Endothelial cell of umbilical vein (primary cell): Measurements from ENCODE around the gene GAS1. TPM values are rescaled to one million over a fixed set of nuclear protein-coding genes. Genes with fewer than 3 reads are reported as not detected.

ENCODE experiments used
- BruUV-seq: library from RNA; stranded (reverse); fragments of 400-500 nt; replicated peaks from 2 replicates; lab custom pipeline; 2021; lab: Mats Ljungman, UMichigan
- CTCF ChIA-PET: fragments of 300-600, 350-600 bp; sonication (Branson Sonifier 250); formaldehyde crosslinking; loops from one replicate; lab custom pipeline; 2021; ENCODE audit warnings: antibody characterized with exemption, inconsistent platforms; lab: Charles Lee
- POLR2A ChIA-PET: fragments of 300-600, 350-600 bp; sonication (Branson Sonifier 250); formaldehyde crosslinking; loops from one replicate; lab custom pipeline; 2021; ENCODE audit warnings: antibody characterized with exemption, inconsistent platforms; lab: Charles Lee
- DNase-seq: peaks from one replicate; pipeline ENCODE4 v3.0.0-alpha.2; 2011; ENCODE audit warnings: low read depth, low spot score
- FAIRE-seq: peaks from 2 replicates; lab custom pipeline; 2011; peaks lifted over from hg19 to GRCh38; lab: Jason Lieb, UNC
- H2AFZ ChIP-seq: 2 replicates; pipeline ENCODE4 v1.6.0; 2012; ENCODE audit warnings: low read depth, low read length, control low read depth, inconsistent platforms
- H3K27ac ChIP-seq: 2 replicates; pipeline ENCODE4 v1.5.1; 2011; ENCODE audit warnings: low read depth, mild to moderate bottlenecking, control low read depth, low read length, moderate library complexity; ENCODE audit not compliant: insufficient read depth
- H3K27me3 ChIP-seq, 2 experiments: 2 replicates each; pipeline versions ENCODE4 v1.6.0 to v1.6.1; 2011; ENCODE audit warnings: low read length in 2 of 2, mixed read lengths in 1 of 2; ENCODE audit not compliant: control insufficient read depth in 2 of 2, insufficient read depth in 2 of 2
- H3K36me3 ChIP-seq, 2 experiments: 2 replicates in 1 of 2; 3 replicates in 1 of 2; pipeline ENCODE4 v1.5.1; 2011; ENCODE audit warnings: low read length in 2 of 2, mild to moderate bottlenecking in 1 of 2, moderate library complexity in 1 of 2; ENCODE audit not compliant: control insufficient read depth in 2 of 2, insufficient read depth in 2 of 2; ENCODE audit errors: extremely low read depth in 1 of 2
- H3K4me1 ChIP-seq: 3 replicates; pipeline ENCODE4 v1.5.1; 2011; ENCODE audit warnings: mild to moderate bottlenecking, low read length; ENCODE audit not compliant: control insufficient read depth, insufficient read depth; ENCODE audit errors: extremely low read depth
- H3K4me2 ChIP-seq: 2 replicates; pipeline ENCODE4 v1.6.1; 2011; ENCODE audit warnings: low read length, control low read depth, mixed read lengths; ENCODE audit not compliant: insufficient read depth
- H3K4me3 ChIP-seq, 3 experiments: fragments of 200-600 bp in 1 of 3; sonication (generic), shearing (Covaris generic) in 1 of 3; replicated peaks in 1 of 3; 2 replicates each; pipeline ENCODE4 v1.5.1; 2011 to 2016; ENCODE audit warnings: control low read depth in 3 of 3, low read length in 3 of 3, mild to moderate bottlenecking in 2 of 3, inconsistent platforms in 1 of 3, low read depth in 1 of 3, moderate library complexity in 1 of 3; ENCODE audit not compliant: insufficient read depth in 1 of 3
- H3K79me2 ChIP-seq: 2 replicates; pipeline ENCODE4 v1.6.0; 2012; ENCODE audit warnings: low read length, inconsistent platforms; ENCODE audit not compliant: control insufficient read depth, insufficient read depth
- H3K9ac ChIP-seq: replicated peaks from 2 replicates; pipeline ENCODE3; 2011; ENCODE audit warnings: low read length, control low read depth; ENCODE audit not compliant: insufficient read depth; ENCODE audit errors: extremely low read depth
- H3K9me1 ChIP-seq: replicated peaks from 3 replicates; pipeline ENCODE4 v1.6.0; 2011; ENCODE audit warnings: mild to moderate bottlenecking, low read length; ENCODE audit not compliant: control insufficient read depth, insufficient read depth; ENCODE audit errors: extremely low read depth
- H3K9me3 ChIP-seq: replicated peaks from 2 replicates; pipeline ENCODE4 v1.5.1; 2012; ENCODE audit warnings: low read length, inconsistent platforms; ENCODE audit not compliant: control insufficient read depth, insufficient read depth
- H4K20me1 ChIP-seq: replicated peaks from 2 replicates; pipeline ENCODE3; 2011; ENCODE audit warnings: mild to moderate bottlenecking, low read length; ENCODE audit not compliant: control insufficient read depth, insufficient read depth; ENCODE audit errors: extremely low read depth
- FOS ChIP-seq: IDR thresholded peaks from 2 replicates; pipeline ENCODE4 v1.6.1; 2011; ENCODE audit warnings: mild to moderate bottlenecking, low read length, moderate library complexity, borderline replicate concordance; ENCODE audit not compliant: insufficient read depth
- GATA2 ChIP-seq: IDR thresholded peaks from 2 replicates; pipeline ENCODE4 v1.7.0; 2011; ENCODE audit warnings: low read depth, mild to moderate bottlenecking, moderate library complexity, mixed read lengths, low read length; ENCODE audit not compliant: insufficient read length, insufficient read depth
- JUN ChIP-seq: IDR thresholded peaks from 2 replicates; pipeline ENCODE4 v1.6.1; 2011; ENCODE audit warnings: borderline replicate concordance, low read depth; ENCODE audit not compliant: insufficient read length, insufficient read depth
- POLR2A ChIP-seq: IDR thresholded peaks from 2 replicates; pipeline ENCODE4 v1.6.1; 2012; ENCODE audit warnings: low read depth, mild to moderate bottlenecking, control low read depth, low read length
- dilution Hi-C: fragments of 300-500 bp; cut with MboI; formaldehyde crosslinking; loops from one replicate; pipeline ENCODE4 v1.15.0; 2019; ENCODE audit warnings: low sequenced_read_pairs; ENCODE audit not compliant: extremely low pct_ligation_motif_present
- intact Hi-C: fragments of 100-400 bp; cut with micrococcal nuclease; formaldehyde crosslinking; loops from one replicate; pipeline ENCODE4 v1.10.0; 2022
- polyA plus RNA-seq, 4 experiments: library from polyadenylated mRNA; depleted of rRNA in 3 of 4; stranded (reverse) in 3 of 4; unstranded in 1 of 4; fragments of >200 nt; gene quantifications; 2 replicates each; pipeline versions ENCODE4 v1.2.1 to v1.2.3, GENCODE V29; 2011 to 2012; ENCODE audit warnings: missing spikeins in 1 of 4
- total RNA-seq: library from RNA; stranded (reverse); gene quantifications from 2 replicates; pipeline ENCODE4 v1.2.3, GENCODE V29; 2021
- TF ChIP-seq, protein P1 (sequence below): IDR thresholded peaks from 2 replicates; pipeline ENCODE4 v1.6.1; 2011; ENCODE audit not compliant: insufficient read depth, insufficient read length
- TF ChIP-seq, protein P2 (sequence below), 2 donors: IDR thresholded peaks; 1 replicate in 1 of 2; 2 replicates in 1 of 2; pipeline ENCODE4 v1.5.1; 2011; ENCODE audit warnings: low read length in 2 of 2, mild to moderate bottlenecking in 2 of 2, moderate library complexity in 2 of 2, control low read depth in 1 of 2, inconsistent platforms in 1 of 2, low read depth in 1 of 2; ENCODE audit not compliant: insufficient read depth in 1 of 2; ENCODE audit errors: extremely low read depth in 1 of 2

The GAS1 gene
- total and polyA plus RNA-seq, 2 donors (not counting 3 experiments of a cell fraction or from before 2014, with no cell fraction given), result 0.06 to 0.15 TPM

- TF ChIP-seq POLR2A (no peak), GATA2 (no peak), FOS (no peak), JUN (no peak)
- TF ChIP-seq, protein P1, sequence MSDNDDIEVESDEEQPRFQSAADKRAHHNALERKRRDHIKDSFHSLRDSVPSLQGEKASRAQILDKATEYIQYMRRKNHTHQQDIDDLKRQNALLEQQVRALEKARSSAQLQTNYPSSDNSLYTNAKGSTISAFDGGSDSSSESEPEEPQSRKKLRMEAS, result no peak
- H3K4me2 ChIP-seq, result no peak overlapping the region
- H3K27me3 ChIP-seq, result no peaks in the 10 kb centered on the region
- intact Hi-C loops (no loop called here), dilution Hi-C loops (no loop called here)
- ChIA-PET CTCF (no interaction called here), POLR2A (no interaction called here)
- no peaks in the 10 kb centered on the region for H3K36me3 ChIP-seq
- no peaks in the 10 kb centered on the region for H4K20me1 ChIP-seq
- no peaks in the 10 kb centered on the region for H3K4me1 ChIP-seq
- no peak overlapping the region for H3K4me3 ChIP-seq
- FAIRE-seq (no peak), DNase-seq (no peak)
- BruUV-seq, result no TSS peak
- no peaks in the 10 kb centered on the region for H3K79me2 ChIP-seq
- H3K27ac ChIP-seq, result no peak overlapping the region
- no peak overlapping the region for H2AFZ ChIP-seq
- H3K9ac ChIP-seq, result no peak overlapping the region
- H3K9me1 ChIP-seq, result no peaks in the 10 kb centered on the region
- no peaks in the 10 kb centered on the region for H3K9me3 ChIP-seq
These were observed 7.7 kb upstream of the GAS1 start for GRCh38 chr9:86955042-86955441.

GRCh38 chr9:86953181-86953580, 5.9 kb upstream of the GAS1 start:
- no peaks in the 10 kb centered on the region for H3K36me3 ChIP-seq
- no peak overlapping the region for H3K9ac ChIP-seq
- H3K4me1 ChIP-seq, result peaks cover 3% of the 10 kb centered on the region
- TF ChIP-seq, protein P2, sequence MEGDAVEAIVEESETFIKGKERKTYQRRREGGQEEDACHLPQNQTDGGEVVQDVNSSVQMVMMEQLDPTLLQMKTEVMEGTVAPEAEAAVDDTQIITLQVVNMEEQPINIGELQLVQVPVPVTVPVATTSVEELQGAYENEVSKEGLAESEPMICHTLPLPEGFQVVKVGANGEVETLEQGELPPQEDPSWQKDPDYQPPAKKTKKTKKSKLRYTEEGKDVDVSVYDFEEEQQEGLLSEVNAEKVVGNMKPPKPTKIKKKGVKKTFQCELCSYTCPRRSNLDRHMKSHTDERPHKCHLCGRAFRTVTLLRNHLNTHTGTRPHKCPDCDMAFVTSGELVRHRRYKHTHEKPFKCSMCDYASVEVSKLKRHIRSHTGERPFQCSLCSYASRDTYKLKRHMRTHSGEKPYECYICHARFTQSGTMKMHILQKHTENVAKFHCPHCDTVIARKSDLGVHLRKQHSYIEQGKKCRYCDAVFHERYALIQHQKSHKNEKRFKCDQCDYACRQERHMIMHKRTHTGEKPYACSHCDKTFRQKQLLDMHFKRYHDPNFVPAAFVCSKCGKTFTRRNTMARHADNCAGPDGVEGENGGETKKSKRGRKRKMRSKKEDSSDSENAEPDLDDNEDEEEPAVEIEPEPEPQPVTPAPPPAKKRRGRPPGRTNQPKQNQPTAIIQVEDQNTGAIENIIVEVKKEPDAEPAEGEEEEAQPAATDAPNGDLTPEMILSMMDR (IDR thresholded peaks at IDR 0.05; ENCODE audit: extremely low read depth in 1 of 2, insufficient read depth in 1 of 2, low read depth in 1 of 2, low read length in 2 of 2), result no peak
- TF ChIP-seq POLR2A, result no peak
- H4K20me1 ChIP-seq, result no peaks in the 10 kb centered on the region
- intact Hi-C loops (no loop called here), dilution Hi-C loops (no loop called here)
- ChIA-PET CTCF (no interaction called here), POLR2A (no interaction called here)
- H3K4me3 ChIP-seq, result no peak overlapping the region
- H3K9me1 ChIP-seq, result no peaks in the 10 kb centered on the region
- no peaks in the 10 kb centered on the region for H3K79me2 ChIP-seq
- H2AFZ ChIP-seq, result no peak overlapping the region
- DNase-seq (no peak), FAIRE-seq (no peak)
- no peak overlapping the region for H3K4me2 ChIP-seq
- H3K27ac ChIP-seq, result no peak overlapping the region
- no TSS peak for BruUV-seq
- H3K27me3 ChIP-seq, result no peaks in the 10 kb centered on the region
- no peaks in the 10 kb centered on the region for H3K9me3 ChIP-seq
